NCI-H2107 treated with DMSO at 0.1 percent for 48 hours (cell line): ENCODE measurements around the gene TYR.
"Not testable (repeated sequence)": the region's sequence is repeated elsewhere in the genome, so short reads cannot be mapped to it uniquely, and the experiment has no call there.

Experiments used
- DNase-seq: peaks from one replicate; lab custom pipeline; 2025; ENCODE audit not compliant: unreplicated experiment; lab: John Stamatoyannopoulos, UW

TYR gene

DNA sequence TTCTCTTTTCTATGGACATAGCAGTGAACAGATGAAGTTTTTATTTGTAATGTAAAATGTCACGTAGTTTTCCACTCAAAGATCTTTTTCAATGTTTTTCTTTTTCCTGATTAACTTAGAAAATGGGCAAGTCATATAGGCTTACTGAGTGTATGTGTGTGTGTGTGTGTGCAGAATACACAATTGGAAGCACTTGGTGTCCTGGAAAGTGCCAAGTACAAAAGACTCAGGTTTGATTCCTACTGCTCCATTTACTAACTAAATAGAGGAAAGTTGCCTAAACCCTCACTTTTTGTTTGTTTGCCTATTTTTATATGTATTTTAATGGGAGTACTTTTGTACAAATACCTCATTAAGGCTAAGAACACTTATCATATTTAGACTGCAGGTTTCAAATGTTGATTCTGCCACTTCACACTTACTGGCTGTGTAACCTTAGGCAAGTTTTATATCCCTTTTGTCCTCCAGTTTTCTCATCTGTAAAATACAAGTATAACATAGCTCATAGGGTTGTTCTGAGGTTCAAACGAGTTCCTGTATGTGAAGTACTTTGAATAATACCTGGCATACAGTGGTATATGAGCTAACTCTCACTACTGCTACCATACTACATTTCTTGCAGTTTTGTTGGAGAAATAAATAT lies 90.1 kb downstream of the TYR start:
- no peak for DNase-seq

DNA sequence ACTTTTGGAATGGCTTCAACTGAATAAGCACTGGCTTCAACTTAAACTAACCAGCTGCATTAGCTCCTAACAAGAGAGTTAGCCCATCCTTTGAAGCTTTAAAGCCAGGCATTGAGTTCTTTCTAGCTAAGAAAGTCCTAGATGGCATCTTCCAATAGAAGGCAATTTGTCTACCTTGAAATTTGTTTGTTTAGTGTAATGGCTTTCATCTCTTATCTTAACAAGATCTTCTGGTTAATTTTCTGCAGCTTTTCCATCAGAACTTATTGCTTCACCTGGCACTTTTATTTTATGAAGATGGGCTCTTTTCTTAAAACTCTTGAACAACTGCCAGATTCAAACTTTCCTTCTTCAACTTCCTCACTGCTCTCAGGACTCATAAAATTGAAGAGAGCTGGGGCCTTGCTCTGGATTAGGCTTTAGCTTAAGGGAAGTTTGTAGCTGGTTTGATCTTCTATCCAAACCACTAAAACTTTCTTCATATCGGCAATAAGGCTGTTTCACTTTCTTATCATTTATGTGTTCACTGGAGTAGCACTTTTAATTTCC lies 94.9 kb downstream of the TYR start:
- DNase-seq = not testable (repeated sequence)

DNA sequence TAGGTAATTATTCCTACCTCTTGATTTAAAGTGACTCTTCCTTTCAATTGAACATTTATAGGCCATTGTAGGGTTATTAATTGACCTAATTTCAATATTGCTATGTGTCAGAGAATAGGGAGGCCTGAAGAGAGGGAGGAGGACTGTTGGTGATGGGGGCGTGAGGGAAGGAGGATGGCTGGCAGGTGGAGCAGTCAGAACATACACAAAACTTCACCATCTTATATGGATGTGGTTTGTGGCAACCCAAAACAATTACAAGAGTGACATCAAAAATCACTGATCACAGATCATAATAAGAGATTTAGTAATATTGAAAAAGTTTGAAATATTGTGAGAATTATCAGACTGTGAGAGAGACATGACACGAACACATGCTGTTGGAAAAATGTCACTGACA lies 95.5 kb downstream of the TYR start:
- DNase-seq = not testable (repeated sequence)

DNA sequence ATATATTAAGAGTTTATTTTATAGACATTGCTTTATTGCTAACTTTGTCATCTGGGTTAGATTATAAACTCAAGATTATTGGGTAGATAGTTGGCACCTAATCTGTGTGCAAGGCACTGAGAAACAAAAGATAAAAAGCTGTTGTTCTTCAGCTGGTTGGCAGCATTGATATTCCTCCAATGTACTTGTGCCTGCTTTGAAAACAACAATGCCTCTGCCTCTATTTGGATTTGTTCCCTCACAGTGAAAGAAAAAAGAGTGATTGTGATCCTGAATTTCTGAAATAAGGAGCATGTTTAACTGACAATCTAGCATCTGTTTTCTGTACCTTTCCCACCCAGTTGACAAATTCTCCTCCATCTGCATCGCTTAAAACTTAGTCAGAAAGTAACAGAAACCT lies 98.3 kb downstream of the TYR start:
- no peak for DNase-seq

DNA sequence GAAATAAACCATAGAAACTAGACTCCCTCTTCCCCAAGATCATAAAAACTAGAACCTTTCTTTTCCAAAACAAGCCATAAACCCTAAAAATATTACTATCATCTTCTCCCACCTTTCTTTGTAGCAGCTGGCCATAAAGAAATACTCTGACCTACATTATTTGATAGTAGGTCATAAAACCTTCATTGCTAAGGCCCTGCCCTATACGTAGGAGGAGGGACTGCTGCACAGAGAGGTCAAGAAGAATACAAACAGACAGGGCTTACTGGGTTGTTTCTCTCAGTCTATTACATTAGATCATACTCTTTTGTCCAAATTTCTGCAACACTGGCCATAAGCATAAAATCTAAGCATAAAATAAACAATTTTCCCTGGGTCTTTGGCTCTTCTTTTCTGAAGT lies 101.5 kb downstream of the TYR start:
- no peak for DNase-seq

DNA sequence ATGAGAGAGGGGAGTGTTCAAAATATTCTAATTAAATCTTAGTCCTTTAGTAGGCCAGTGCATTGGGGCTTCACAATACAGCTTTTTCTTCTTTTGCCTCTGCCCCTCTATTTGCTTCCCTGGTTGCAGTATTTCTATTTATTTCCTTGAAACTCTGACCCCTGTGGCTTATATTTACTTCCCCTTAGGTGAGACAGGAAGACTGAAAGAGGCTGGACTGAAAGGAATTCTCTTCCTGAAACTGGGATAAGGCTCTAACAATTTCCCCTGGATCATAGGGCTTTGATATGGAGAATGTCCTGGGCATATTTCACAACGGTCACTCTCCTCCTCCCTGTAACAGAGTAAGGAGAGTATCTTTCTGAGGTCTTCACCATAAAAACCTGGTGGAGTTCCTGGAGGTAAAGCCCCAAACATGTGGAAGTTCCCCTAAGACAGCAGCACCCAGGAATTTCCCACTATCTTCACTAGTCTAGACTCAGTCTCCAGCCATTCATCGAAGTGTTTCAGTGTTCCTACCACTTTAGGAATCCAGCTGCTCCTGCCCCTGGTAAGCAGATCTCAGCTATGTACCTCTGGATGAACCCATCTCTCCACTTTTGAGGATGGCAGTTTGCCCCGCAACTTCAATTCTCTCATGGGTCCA lies 103.5 kb downstream of the TYR start:
- not testable (repeated sequence) for DNase-seq

DNA sequence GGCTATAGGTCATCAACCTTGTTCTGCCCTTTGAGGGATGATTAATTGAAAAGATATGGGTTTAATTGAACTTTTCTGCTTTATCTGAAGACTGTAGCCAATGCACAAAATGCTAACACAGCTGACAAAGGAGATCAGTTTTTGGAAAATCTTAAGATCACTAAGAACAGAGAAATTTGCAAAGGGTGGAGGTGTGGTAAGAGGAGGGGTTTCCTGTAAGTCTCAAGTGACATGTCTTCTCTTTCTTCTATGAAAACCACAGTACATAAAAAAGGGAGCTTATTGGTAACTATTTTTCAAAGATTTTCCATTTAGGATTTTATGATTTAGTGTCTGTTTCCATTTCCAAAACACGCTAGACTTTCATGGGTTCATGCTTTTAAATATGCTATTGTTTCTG lies 108.9 kb downstream of the TYR start:
- not testable (repeated sequence) for DNase-seq

DNA sequence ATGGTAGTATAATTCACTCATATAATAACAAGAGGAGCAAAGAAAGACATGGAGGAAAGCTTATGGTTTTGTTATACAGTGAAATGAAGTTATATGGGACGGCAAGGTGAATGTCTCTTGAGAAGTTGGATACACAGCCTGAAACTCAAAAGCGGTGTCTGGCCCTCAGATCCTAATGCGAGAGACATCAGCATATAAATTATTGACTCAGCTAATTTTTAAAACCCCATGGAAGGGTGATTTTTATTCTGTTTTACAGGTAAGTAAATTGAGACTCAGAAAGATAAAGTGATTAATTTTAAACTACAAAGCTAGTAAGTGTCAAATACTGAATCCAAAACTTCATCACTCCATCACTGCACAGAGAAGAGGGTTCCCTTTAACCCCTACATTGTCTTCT lies 110.3 kb downstream of the TYR start:
- DNase-seq = not testable (repeated sequence)

DNA sequence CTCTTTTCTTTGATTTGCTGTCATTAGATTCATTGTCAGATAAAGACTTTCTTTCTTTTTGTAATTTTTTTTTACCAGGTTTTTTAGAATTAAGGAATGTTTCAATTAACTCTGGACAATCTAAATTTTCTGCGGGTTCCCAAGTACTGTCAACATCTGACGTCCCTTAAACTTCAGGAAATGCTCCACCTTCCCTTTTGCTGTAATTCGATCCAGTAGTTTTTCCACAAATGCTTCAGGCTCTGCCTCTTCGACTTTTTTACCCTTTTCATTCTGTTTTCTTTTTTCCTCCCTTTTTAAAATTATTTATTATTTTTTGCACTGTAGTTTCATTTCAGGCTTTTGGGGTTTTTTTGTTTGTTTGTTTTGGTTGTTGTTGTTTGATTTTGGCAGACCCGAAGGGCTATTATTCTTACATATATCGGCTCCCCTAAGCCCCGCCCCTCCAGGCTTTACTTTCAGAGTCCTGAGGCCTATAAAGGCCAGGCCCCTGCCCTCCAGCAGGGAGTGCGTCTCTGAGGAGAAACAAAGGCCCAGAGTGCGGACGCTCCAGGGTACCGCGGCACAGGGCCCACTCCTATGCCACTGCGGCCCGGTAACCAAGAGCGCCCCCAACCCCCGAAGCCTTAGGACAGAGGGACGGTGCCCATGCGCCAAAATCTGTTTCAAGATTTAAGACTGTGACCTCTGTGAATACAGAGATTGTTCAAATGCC lies 116.4 kb downstream of the TYR start:
- DNase-seq = no peak

DNA sequence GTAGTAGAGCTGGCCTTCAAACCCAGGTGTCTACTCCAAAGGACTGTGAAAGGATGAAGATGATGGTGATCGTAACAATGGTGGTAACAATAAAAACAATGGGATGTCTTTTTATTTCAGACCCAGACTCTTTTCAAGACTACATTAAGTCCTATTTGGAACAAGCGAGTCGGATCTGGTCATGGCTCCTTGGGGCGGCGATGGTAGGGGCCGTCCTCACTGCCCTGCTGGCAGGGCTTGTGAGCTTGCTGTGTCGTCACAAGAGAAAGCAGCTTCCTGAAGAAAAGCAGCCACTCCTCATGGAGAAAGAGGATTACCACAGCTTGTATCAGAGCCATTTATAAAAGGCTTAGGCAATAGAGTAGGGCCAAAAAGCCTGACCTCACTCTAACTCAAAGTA lies 117.3 kb downstream of the TYR start:
- DNase-seq = not testable (repeated sequence)

DNA sequence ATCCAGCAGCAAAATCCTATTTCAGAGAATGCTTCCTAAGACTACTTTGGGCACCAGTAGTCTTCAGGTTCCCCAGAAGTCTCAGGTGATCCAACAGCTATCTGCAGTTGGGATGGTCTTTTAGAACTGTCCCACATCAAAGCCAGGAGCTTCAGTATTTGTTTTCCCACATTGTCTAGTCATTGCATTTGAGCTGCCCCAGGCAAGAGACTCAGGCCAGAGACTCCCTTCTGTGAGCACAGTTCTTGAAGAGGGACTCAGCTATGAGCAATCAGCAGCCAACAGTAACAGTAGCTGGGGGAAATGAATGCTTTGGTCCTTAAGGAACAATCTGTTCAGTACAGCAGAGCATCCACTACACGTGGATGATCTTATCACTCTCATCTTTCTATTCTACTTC lies 125.4 kb downstream of the TYR start:
- DNase-seq = not testable (repeated sequence)

DNA sequence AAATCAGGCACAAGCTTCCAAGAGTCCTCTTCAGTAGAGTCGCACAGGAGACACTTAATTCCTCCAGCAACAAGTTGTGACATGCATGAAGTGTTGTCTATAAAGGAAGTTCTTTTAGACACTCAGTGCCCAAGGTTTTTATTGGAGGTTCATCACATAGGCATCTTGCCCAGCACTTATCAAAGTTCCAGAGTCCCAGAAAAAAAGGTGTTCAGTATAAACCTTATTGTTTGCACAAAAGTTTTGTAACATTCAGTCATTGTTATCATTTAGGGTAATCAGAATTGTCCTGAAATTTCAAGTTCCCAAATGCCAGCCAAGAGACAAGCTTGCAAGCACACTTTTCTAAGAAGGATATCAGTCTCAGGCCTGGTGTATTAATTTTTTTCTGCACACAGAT lies 130.6 kb downstream of the TYR start:
- not testable (repeated sequence) for DNase-seq

DNA sequence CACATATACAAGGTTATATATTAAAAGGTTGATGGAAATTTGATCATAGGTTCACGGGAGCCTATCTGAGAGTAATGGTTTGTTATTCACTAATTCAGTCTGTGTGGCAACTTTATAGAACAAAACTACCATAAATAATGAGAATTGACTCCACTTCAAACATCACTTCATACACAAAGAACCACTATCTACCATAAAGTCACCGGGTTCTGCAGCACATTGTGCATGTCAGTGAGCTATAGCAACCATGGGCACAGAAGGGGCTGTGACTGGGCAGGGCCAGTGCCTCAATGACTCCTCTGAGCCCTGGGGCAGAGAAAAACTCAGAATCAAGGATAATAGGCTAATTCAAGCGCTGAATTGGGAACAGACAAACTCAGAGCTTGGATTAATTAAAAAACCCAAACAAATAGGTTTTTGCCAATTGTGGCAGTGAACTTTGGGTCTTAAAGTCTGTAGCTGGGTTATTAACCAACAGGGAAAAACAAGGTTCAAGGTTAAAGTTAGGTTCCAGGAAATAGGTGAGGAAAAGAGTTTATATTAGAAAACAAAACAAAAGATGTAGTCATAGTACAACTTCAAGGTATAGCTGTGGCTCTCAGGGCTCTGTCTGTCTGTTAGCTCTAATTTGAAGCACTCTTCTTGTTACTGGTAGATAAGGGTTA lies 131.8 kb downstream of the TYR start:
- DNase-seq = not testable (repeated sequence)

DNA sequence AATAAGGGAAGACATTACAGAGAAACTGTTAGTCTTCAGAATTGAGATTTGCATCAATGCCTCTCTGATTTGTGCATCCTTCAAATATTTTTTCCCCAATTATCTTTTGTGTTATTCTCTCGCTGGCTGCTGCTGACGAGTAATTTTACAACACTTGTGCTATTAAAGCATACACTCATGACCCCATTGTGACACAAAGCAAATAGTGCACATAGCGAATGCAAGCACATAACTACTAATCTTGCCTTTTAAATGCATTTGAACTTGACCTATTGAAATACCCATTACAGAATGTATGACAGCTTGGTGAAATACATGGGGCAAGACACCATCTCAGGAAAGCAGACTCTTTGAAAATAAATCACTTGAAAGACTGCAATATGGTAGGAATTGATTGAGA lies 132.9 kb downstream of the TYR start:
- DNase-seq = not testable (repeated sequence)

DNA sequence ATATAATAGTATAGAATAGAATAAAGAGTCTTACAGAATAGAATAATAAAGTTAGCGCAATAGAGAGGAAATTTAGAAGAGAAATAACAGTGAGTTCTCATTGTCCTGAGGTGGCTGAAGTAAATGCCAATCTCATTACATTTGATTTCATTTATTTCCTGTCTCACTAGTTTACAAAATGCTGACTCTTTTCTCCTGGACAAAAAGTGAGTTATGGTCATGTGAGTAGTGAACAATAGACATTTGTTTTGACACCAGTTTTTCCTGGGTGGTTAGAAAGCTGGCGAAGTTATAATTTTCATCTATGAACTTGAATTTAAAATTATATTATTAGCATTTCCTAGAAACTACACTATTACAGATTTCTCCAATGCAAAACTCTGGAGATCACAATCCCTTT lies 143.7 kb downstream of the TYR start:
- no peak for DNase-seq

DNA sequence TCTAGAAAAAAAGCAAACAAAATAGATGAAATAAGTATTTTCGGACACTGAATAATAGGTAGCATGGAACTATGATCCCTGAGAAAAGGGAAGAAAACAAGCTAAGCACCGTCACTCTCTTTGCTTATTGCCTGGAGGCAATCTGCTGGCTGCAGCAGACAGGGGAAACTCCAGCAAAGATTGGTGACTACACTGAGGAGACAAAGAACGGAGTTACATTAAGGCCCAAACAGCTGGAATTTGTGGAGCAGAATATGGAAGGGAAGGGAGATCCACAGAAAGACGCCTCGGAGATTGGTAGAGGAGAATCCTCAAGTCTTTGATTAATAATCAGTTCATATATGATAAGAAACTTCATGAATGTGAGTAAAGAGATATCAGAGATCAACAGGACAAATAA lies 150.2 kb downstream of the TYR start:
- DNase-seq = no peak

DNA sequence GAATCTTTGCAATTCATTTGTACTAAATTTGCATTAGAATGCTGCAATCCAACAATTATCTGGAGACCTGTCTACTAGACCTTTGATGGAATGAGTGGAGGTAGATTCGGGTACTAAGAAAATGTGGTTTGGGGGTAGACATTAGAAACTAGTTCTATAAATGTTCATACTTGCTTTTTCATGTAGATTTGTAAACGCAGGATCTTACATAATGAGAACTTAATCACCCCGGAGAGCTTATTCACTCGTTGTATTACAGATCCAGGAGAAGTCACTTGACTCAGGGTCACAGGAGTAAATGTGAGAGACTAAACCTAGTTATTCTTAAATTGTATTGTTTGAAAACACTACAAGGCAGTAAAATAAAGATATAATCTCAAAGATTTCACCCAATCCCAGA lies 154.3 kb downstream of the TYR start:
- not testable (repeated sequence) for DNase-seq

DNA sequence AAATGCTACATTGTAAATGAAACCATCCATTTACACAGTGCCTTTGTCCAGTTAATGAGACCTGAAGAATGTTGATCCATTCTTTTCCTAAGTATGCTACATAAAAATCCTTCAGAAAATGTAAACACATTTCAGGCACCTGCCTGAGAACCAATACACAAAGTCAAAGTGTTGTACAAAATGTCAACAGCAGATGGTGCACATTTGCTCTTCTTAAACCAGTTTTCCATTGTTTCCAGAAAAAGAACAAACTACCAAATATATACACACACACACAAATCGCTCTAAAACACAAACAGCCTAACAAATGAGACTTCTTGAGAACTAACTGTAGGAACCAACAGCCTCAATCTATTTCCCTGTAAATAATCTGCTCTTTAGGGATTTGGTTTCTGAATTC lies 156.0 kb downstream of the TYR start:
- DNase-seq = not testable (repeated sequence)

DNA sequence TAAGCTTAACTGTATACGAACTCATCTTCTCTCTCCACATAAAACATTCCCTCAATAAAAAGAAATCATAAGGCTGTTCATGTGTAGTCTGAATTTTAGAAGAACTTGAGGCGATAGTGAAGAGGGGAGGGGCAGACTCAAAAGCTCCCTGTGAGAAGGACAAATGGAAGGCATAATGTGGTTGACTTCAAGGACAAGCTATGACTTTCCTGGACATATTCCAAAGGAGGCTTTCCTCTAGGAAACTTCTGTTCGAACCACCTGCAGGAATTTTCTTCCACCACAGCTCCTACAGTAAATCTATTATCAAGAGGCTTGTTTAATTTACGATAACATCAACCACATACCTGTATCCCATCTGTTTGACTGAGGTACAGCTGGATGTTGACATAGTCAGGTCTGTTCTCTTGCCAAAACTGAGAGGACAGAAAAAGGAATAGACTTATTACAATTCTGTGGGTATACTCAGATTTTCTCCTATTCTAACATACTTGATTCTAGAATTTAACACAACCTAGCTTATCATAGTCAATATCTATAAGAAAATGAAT lies 159.5 kb downstream of the TYR start:
- not testable (repeated sequence) for DNase-seq

DNA sequence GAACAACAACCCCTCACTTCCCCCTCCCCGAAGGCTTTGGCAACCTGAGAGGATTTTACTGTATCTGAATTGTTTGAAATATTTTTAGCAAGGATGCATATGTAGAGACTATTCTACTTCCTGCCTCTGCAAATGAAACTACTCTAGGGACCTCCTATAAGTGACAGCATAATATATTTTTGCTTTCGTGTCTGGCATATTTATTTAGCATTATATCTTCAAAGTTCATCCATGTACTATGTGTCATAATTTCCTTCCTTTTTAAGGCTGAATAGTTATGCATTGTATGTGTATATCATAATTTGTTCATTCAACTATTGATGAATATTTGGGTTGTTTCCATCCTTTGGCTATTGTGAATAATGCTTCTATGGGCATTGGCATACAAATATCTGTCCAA lies 160.4 kb downstream of the TYR start:
- not testable (repeated sequence) for DNase-seq

DNA sequence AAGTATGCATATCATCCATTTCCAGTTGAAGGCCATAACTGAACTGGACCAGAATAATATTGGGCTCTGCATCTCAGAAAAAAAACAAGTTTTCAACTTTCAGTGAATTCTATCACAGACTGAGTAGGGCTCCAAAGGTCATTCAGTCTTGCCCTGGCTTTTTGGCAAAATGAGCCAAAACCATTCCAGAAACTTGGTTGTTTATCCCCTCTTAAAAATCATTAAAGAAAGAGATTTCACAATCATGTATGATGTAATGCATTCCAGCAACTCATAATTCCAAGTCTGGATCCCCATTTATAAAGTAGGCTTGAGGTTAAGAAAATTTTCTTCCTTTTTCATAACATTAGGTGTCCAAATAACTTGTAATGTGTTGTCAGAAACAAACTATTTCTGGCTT lies 162.8 kb downstream of the TYR start:
- not testable (repeated sequence) for DNase-seq
